Testis (tissue), 3 donors: ENCODE measurements around the gene NALCN. TPM values are rescaled to one million over a fixed set of nuclear protein-coding genes. Genes with fewer than 3 reads are reported as not detected.

Source experiments
- DNase-seq: peaks from one replicate; pipeline ENCODE4 v3.0.0-alpha.2; 2019
- H3K27ac ChIP-seq, 2 donors: fragments of 200-600 bp; sonication (generic); one replicate each; pipeline ENCODE4 v1.5.1; 2019
- H3K27me3 ChIP-seq: fragments of 200-600 bp; sonication (generic); one replicate; pipeline ENCODE4 v1.5.1; 2019
- H3K36me3 ChIP-seq: fragments of 200-600 bp; sonication (generic); one replicate; pipeline ENCODE4 v1.5.1; 2017; ENCODE audit warnings: low read depth; ENCODE audit errors: missing control alignments
- H3K4me1 ChIP-seq: fragments of 200-600 bp; sonication (generic); one replicate; pipeline ENCODE4 v1.5.1; 2019
- H3K4me3 ChIP-seq, 2 donors: fragments of 200-600 bp; sonication (generic); one replicate each; pipeline ENCODE4 v1.5.1; 2017 to 2019
- H3K9me3 ChIP-seq: fragments of 200-600 bp; sonication (generic); one replicate; pipeline ENCODE4 v1.5.1; 2017
- CTCF ChIP-seq, 3 experiments: fragments of 450-650 bp in 2 of 3; fragments of 200-600 bp in 1 of 3; sonication (generic) in 1 of 3; IDR thresholded peaks; one replicate each; pipeline ENCODE4 v1.5.1; 2016 to 2019; ENCODE audit warnings: antibody characterized with exemption in 3 of 3, mild to moderate bottlenecking in 2 of 3, moderate library complexity in 1 of 3
- POLR2A ChIP-seq: fragments of 450-650 bp; IDR thresholded peaks from one replicate; pipeline ENCODE4 v1.6.1; 2017; ENCODE audit warnings: antibody characterized with exemption, mild to moderate bottlenecking, moderate library complexity
- WGBS, 2 donors: methylation state at CpG; one replicate each; pipeline ENCODE4 v1.1.5; 2018; 5-methylcytosine and 5-hydroxymethylcytosine counted together
- intact Hi-C: fragments of 100-400 bp; cut with DNase I; formaldehyde crosslinking; loops from one replicate; pipeline ENCODE4 v1.15.1; 2023; ENCODE audit warnings: low total_unique reads
- polyA plus RNA-seq: library from polyadenylated mRNA; stranded (reverse); fragments of 350-450 nt; fragmentation: Illumina TruSeq; extraction: RNeasy Lipid Tissue Mini Kit (QIAGEN cat#74804); gene quantifications from one replicate; pipeline ENCODE4 v1.2.3, GENCODE V29; 2014; ENCODE audit warnings: low read depth, low replicate concordance; ENCODE audit not compliant: insufficient read depth
- total RNA-seq, 2 donors: library from RNA; depleted of rRNA; stranded (reverse); fragments of >200 nt; gene quantifications; one replicate each; pipeline ENCODE4 v1.2.3, GENCODE V29; 2016

Gene NALCN
- total and polyA plus RNA-seq, 3 donors from 2014 or later: 2.9 to 4.0 (median 3.2) TPM

GRCh38 chr13:101242720-101243119 is 173.6 kb downstream of the NALCN start:
- H3K36me3 ChIP-seq: no peaks in the 10 kb centered on the region
- H3K27ac ChIP-seq: no peak overlapping the region
- DNase-seq: no peak
- H3K27me3 ChIP-seq: no peaks in the 10 kb centered on the region
- H3K4me3 ChIP-seq: no peak overlapping the region
- no peaks in the 10 kb centered on the region for H3K4me1 ChIP-seq
- TF ChIP-seq POLR2A: no peak
- TF ChIP-seq CTCF (IDR thresholded peaks at IDR 0.05): no peak
- intact Hi-C loops: no loop called here
- no peaks in the 10 kb centered on the region for H3K9me3 ChIP-seq

DNA sequence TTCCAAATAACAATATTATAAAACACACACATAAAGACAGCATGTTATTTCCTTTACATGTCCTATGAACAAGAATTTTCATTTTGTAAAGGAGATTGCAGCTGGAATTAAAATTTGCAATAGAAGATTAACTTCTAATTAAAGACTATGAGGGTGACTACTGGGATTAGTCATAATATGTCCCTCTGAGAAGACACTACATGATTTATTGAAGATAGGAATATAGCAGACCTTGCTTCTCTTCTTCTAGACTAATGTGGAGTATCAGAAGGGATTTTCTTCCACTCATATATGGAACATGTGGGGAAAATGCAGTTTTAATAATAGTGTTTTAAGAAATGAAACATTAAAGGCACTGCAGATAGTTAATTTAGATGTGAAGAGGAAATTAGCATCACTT is 177.8 kb downstream of the NALCN start:
- intact Hi-C loops: no loop called here
- no peak for TF ChIP-seq CTCF (IDR thresholded peaks at IDR 0.05)
- no peak for TF ChIP-seq POLR2A
- Histone ChIP-seq H3K4me1 (no peaks in the 10 kb centered on the region), H3K9me3 (no peaks in the 10 kb centered on the region), H3K27ac (no peak overlapping the region), H3K36me3 (no peaks in the 10 kb centered on the region), H3K27me3 (no peaks in the 10 kb centered on the region), H3K4me3 (no peak overlapping the region)
- no peak for DNase-seq

GRCh38 chr13:101231751-101232428 is 184.4 kb downstream of the NALCN start:
- TF ChIP-seq POLR2A (no peak), CTCF (IDR thresholded peaks at IDR 0.05) (no peak)
- Histone ChIP-seq H3K9me3 (no peaks in the 10 kb centered on the region), H3K4me3 (no peak overlapping the region), H3K4me1 (no peaks in the 10 kb centered on the region), H3K27me3 (no peaks in the 10 kb centered on the region), H3K36me3 (no peaks in the 10 kb centered on the region), H3K27ac (no peak overlapping the region)
- WGBS, 2 donors: 73 to 85% methylated on average over 5 of the region's 5 CpGs
- intact Hi-C loops: no loop called here
- DNase-seq: no peak

DNA sequence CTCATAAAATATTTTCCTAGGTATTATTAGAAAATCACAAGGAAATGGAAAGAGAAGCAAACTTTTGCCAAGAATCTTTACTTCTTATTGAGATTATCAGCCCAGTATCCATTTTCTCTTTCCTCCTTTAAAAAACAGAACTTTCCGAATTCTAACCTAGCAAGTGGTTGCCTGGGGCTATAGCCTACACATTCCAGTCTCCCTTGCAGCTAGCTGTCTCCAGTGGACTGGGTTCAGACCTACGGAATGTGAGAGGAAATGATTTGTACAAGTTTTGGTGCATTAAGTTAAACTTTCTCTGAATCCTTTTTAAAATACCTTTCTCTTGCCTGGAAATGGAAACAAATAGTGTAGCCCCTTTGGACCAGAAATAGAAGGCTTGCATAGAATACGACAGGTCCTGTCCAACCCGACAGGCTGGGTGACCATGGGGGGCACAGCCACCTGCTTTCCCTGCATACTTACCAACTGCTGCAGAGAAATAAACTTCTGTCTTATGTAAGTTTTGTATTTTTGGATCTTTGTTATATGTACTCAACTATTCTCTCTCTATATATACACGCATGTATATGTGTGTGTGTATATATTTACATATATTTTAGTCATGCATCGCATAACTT is 185.9 kb downstream of the NALCN start:
- DNase-seq: no peak
- H3K9me3 ChIP-seq: no peaks in the 10 kb centered on the region
- H3K4me3 ChIP-seq: no peak overlapping the region
- no peaks in the 10 kb centered on the region for H3K36me3 ChIP-seq
- H3K27me3 ChIP-seq: no peaks in the 10 kb centered on the region
- 82 to 86% methylated on average over 6 of the region's 6 CpGs for WGBS, 2 donors
- no peaks in the 10 kb centered on the region for H3K4me1 ChIP-seq
- intact Hi-C loops: no loop called here
- TF ChIP-seq CTCF (IDR thresholded peaks at IDR 0.05): no peak
- no peak for TF ChIP-seq POLR2A
- no peak overlapping the region for H3K27ac ChIP-seq
